HCT116 (cell line): ENCODE measurements around the gene SOBP. TPM values are rescaled to one million over a fixed set of nuclear protein-coding genes. Genes with fewer than 3 reads are reported as not detected.

Experiments used
- ATAC-seq: fragments of 200-7000 bp; cut with Tn5 transposase; 2 replicates; pipeline ENCODE4 v1.9.1; 2020; ENCODE audit warnings: mild to moderate bottlenecking, moderate library complexity
- BruUV-seq: library from RNA; stranded (reverse); fragments of 400-500 nt; replicated peaks from 2 replicates; lab custom pipeline; 2021; lab: Mats Ljungman, UMichigan
- CTCF ChIA-PET: fragments of 300-600 bp; sonication (Branson Sonifier 250); formaldehyde crosslinking; loops from one replicate; lab custom pipeline; 2021; ENCODE audit warnings: antibody characterized with exemption; lab: Charles Lee
- POLR2A ChIA-PET: fragments of 300-600, 350-600 bp; sonication (Branson Sonifier 250); formaldehyde crosslinking; loops from one replicate; lab custom pipeline; 2021; ENCODE audit warnings: antibody characterized with exemption; lab: Charles Lee
- RAD21 ChIA-PET, 2 experiments: fragments of 300-600 bp; sonication (Branson Sonifier 250); formaldehyde crosslinking; loops; one replicate each; lab custom pipeline; 2023; ENCODE audit warnings: low total read pairs in 2 of 2; ENCODE audit not compliant: uncharacterized antibody in 2 of 2, unreplicated experiment in 2 of 2, low non-redundant PET in 1 of 2; lab: Charles Lee
- DNase-seq: peaks from one replicate; pipeline ENCODE4 v3.0.0-alpha.2; 2010; ENCODE audit warnings: low read depth, low spot score
- H2AFZ ChIP-seq: fragments of 200-600 bp; shearing (Covaris generic), sonication (generic); 2 replicates; pipeline ENCODE4 v1.6.1; 2017; ENCODE audit warnings: low read depth, mixed run types, mixed read lengths, antibody characterized with exemption, low read length; ENCODE audit not compliant: poor library complexity, severe bottlenecking
- H3K27ac ChIP-seq: 2 replicates; pipeline ENCODE4 v1.5.1; 2012; ENCODE audit warnings: low read depth, low read length
- H3K27me3 ChIP-seq: fragments of 200-600 bp; sonication (generic); 2 replicates; pipeline ENCODE4 v1.6.1; 2016; ENCODE audit warnings: mixed run types, low read length, mixed read lengths; ENCODE audit not compliant: insufficient read depth
- H3K36me3 ChIP-seq, 2 experiments: fragments of 200-500 bp in 1 of 2; fragments of 200-600 bp in 1 of 2; sonication (Bioruptor generic) in 1 of 2; sonication (generic) in 1 of 2; 2 replicates each; pipeline versions ENCODE4 v1.5.1 to v1.6.1; 2014 to 2016; ENCODE audit warnings: low read length in 2 of 2, inconsistent platforms in 1 of 2, mixed read lengths in 1 of 2, mixed run types in 1 of 2; ENCODE audit not compliant: insufficient read depth in 2 of 2, control insufficient read depth in 1 of 2
- H3K4me1 ChIP-seq, 2 experiments: fragments of 200-600 bp in 1 of 2; sonication (generic) in 1 of 2; 2 replicates each; pipeline versions ENCODE4 v1.5.1 to v1.6.1; 2012 to 2017; ENCODE audit warnings: low read length in 2 of 2, inconsistent platforms in 1 of 2, mild to moderate bottlenecking in 1 of 2, mixed read lengths in 1 of 2, mixed run types in 1 of 2, moderate library complexity in 1 of 2; ENCODE audit not compliant: insufficient read depth in 2 of 2, control insufficient read depth in 1 of 2
- H3K4me2 ChIP-seq: fragments of 200-600 bp; sonication (generic); 2 replicates; pipeline ENCODE4 v1.6.1; 2017; ENCODE audit warnings: mixed run types, low read length, mixed read lengths
- H3K4me3 ChIP-seq, 2 experiments: fragments of 200-600 bp in 1 of 2; sonication (generic) in 1 of 2; replicated peaks in 1 of 2; 2 replicates each; pipeline ENCODE4 v1.5.1; 2011 to 2016; ENCODE audit warnings: low read length in 2 of 2, control low read depth in 1 of 2, low read depth in 1 of 2, mild to moderate bottlenecking in 1 of 2, mixed read lengths in 1 of 2, mixed run types in 1 of 2
- H3K79me2 ChIP-seq: fragments of 200-600 bp; sonication (generic); 2 replicates; pipeline ENCODE4 v1.6.1; 2017; ENCODE audit warnings: mild to moderate bottlenecking, mixed run types, low read length, moderate library complexity, mixed read lengths; ENCODE audit not compliant: insufficient read depth
- H3K9ac ChIP-seq: fragments of 200-600 bp; sonication (generic); 2 replicates; pipeline ENCODE4 v1.6.1; 2016; ENCODE audit warnings: low read length, mixed read lengths
- H3K9me2 ChIP-seq: fragments of 200-600 bp; sonication (generic), shearing (Covaris generic); 2 replicates; pipeline ENCODE4 v1.6.1; 2017; ENCODE audit warnings: mixed run types, mild to moderate bottlenecking, moderate library complexity; ENCODE audit not compliant: insufficient read depth
- H3K9me3 ChIP-seq, 2 experiments: fragments of 200-500 bp in 1 of 2; fragments of 200-600 bp in 1 of 2; sonication (Bioruptor generic) in 1 of 2; sonication (generic) in 1 of 2; 2 replicates each; pipeline ENCODE4 v1.6.1; 2014 to 2017; ENCODE audit warnings: low read length in 2 of 2, mixed read lengths in 2 of 2, inconsistent platforms in 1 of 2, low read depth in 1 of 2, mild to moderate bottlenecking in 1 of 2, mixed run types in 1 of 2, moderate library complexity in 1 of 2; ENCODE audit not compliant: control insufficient read depth in 1 of 2, insufficient read depth in 1 of 2
- H4K20me1 ChIP-seq: fragments of 200-600 bp; sonication (generic), shearing (Covaris generic); 2 replicates; pipeline ENCODE4 v1.6.1; 2017; ENCODE audit warnings: mixed run types, mild to moderate bottlenecking, moderate library complexity; ENCODE audit not compliant: insufficient read depth
- ATF3 ChIP-seq: IDR thresholded peaks from 2 replicates; pipeline ENCODE4 v1.6.1; 2012
- CBX3 ChIP-seq: IDR thresholded peaks from 2 replicates; pipeline ENCODE4 v1.6.1; 2012; ENCODE audit warnings: low read depth
- CEBPB ChIP-seq: IDR thresholded peaks from 2 replicates; pipeline ENCODE4 v1.6.1; 2012; ENCODE audit warnings: low read depth
- CTCF ChIP-seq, 3 experiments: fragments of 200-600 bp in 1 of 3; sonication (generic) in 1 of 3; IDR thresholded peaks in 2 of 3; conservative IDR thresholded peaks in 1 of 3; 2 replicates each; pipeline ENCODE4 v1.5.1; 2012 to 2017; ENCODE audit warnings: low read depth in 2 of 3, low read length in 2 of 3, antibody characterized with exemption in 1 of 3, borderline replicate concordance in 1 of 3, control low read depth in 1 of 3, mild to moderate bottlenecking in 1 of 3, mixed read lengths in 1 of 3, mixed run types in 1 of 3, moderate library complexity in 1 of 3; ENCODE audit not compliant: insufficient read depth in 1 of 3
- EZH2 ChIP-seq: fragments of 200-600 bp; sonication (generic); IDR thresholded peaks from 2 replicates; pipeline ENCODE4 v1.6.1; 2017; ENCODE audit warnings: antibody characterized with exemption, mixed run types
- EZH2phosphoT487 ChIP-seq: fragments of 200-600 bp; IDR thresholded peaks from 2 replicates; pipeline ENCODE4 v1.6.1; 2018; ENCODE audit warnings: antibody characterized with exemption, borderline replicate concordance
- MAX ChIP-seq: IDR thresholded peaks from 2 replicates; pipeline ENCODE4 v1.6.1; 2012
- POLR2A ChIP-seq: IDR thresholded peaks from 2 replicates; pipeline ENCODE4 v1.7.0; 2011; ENCODE audit warnings: borderline replicate concordance; ENCODE audit not compliant: insufficient read depth, insufficient read length; ENCODE audit errors: extremely low read depth
- SIN3A ChIP-seq: IDR thresholded peaks from 2 replicates; pipeline ENCODE4 v1.6.1; 2012; ENCODE audit warnings: low read depth
- SP1 ChIP-seq: IDR thresholded peaks from 2 replicates; pipeline ENCODE4 v1.6.1; 2012; ENCODE audit warnings: low read depth
- SRF ChIP-seq: IDR thresholded peaks from 2 replicates; pipeline ENCODE4 v1.6.1; 2012; ENCODE audit warnings: low read depth
- ZBTB33 ChIP-seq: IDR thresholded peaks from 2 replicates; pipeline ENCODE4 v1.6.1; 2011; ENCODE audit warnings: mild to moderate bottlenecking, low read length, moderate library complexity; ENCODE audit not compliant: insufficient replicate concordance; ENCODE audit errors: extremely low read depth
- ZFX ChIP-seq: fragments of 450-650 bp; IDR thresholded peaks from 2 replicates; pipeline ENCODE4 v1.6.1; 2017
- ZNF274 ChIP-seq: fragments of 200-500 bp; sonication (Bioruptor generic); IDR thresholded peaks from 2 replicates; pipeline ENCODE4 v1.6.1; 2014; ENCODE audit warnings: mild to moderate bottlenecking, low read depth, low read length, inconsistent platforms
- intact Hi-C: fragments of 100-400 bp; cut with micrococcal nuclease; formaldehyde crosslinking; loops from 2 replicates; pipeline ENCODE4 v1.10.0; 2022
- total RNA-seq: library from RNA; stranded (reverse); gene quantifications from one replicate; pipeline ENCODE4 v1.2.1, GENCODE V29; 2021; ENCODE audit not compliant: unreplicated experiment

Gene SOBP
- total RNA-seq, 1 experiment from 2014 or later, result 2.6 TPM

GRCh38 chr6:107582086-107582485 lies 92.2 kb downstream of the SOBP start:
- H3K27me3 ChIP-seq, result no peaks in the 10 kb centered on the region
- intact Hi-C loops, result no loop called here

More at GRCh38 chr6:107582086-107582485, 92.2 kb downstream of the SOBP start:
- Histone ChIP-seq H3K9ac (no peak overlapping the region), H3K36me3 (no peaks in the 10 kb centered on the region), H3K27ac (no peak overlapping the region), H3K4me3 (no peak overlapping the region), H4K20me1 (no peaks in the 10 kb centered on the region), H3K4me2 (no peak overlapping the region), H3K9me3 (no peaks in the 10 kb centered on the region), H2AFZ (no peak overlapping the region), H3K79me2 (no peaks in the 10 kb centered on the region), H3K4me1 (no peaks in the 10 kb centered on the region), H3K9me2 (no peaks in the 10 kb centered on the region)
- TF ChIP-seq SP1, result no peak
- TF ChIP-seq ZNF274, result no peak
- TF ChIP-seq EZH2phosphoT487, result no peak
- TF ChIP-seq ATF3, result no peak
- TF ChIP-seq CBX3, result no peak
- TF ChIP-seq ZBTB33, result no peak
- no peak for TF ChIP-seq CEBPB
- TF ChIP-seq CTCF (IDR thresholded peaks at IDR 0.05 in 2 of 3, conservative IDR thresholded peaks at IDR 0.05 in 1 of 3; ENCODE audit: borderline replicate concordance in 1 of 3, insufficient read depth in 1 of 3, low read depth in 2 of 3, low read length in 2 of 3), result no peak
- no peak for TF ChIP-seq MAX
- no peak for TF ChIP-seq EZH2
- no peak for TF ChIP-seq POLR2A
- TF ChIP-seq SRF, result no peak
- TF ChIP-seq ZFX, result no peak
- no peak for TF ChIP-seq SIN3A
- RAD21 ChIA-PET, result no interaction called here
- POLR2A ChIA-PET, result no interaction called here
- ATAC-seq (no peak), DNase-seq (no peak)
- BruUV-seq, result no TSS peak
- CTCF ChIA-PET, result no interaction called here
